Adrenal gland (tissue), 12 donors: Measurements from ENCODE around the gene PLEKHH1. TPM values are rescaled to one million over a fixed set of nuclear protein-coding genes. Genes with fewer than 3 reads are reported as not detected.
A peak's percentile ranks its signal among the peaks of the same experiment; 100 is the strongest.
"Not testable (repeated sequence)": the region's sequence is repeated elsewhere in the genome, so short reads cannot be mapped to it uniquely, and the experiment has no call there.

ENCODE experiments used
- DNase-seq, 7 donors: peaks; one replicate each; pipeline ENCODE4 v3.0.0-alpha.2; 2019 to 2020
- H3K27ac ChIP-seq, 5 donors: fragments of 200-600 bp; sonication (generic) in 4 of 5; 1 replicate in 3 of 5; 2 replicates in 2 of 5; pipeline versions ENCODE4 v1.5.1 to v1.8.0; 2016 to 2020; ENCODE audit warnings: mild to moderate bottlenecking in 1 of 5
- H3K27me3 ChIP-seq: fragments of 200-600 bp; 2 replicates; pipeline ENCODE4 v1.8.0; 2021
- H3K36me3 ChIP-seq, 2 donors: fragments of 200-600 bp; replicated peaks in 1 of 2; 1 replicate in 1 of 2; 2 replicates in 1 of 2; pipeline versions ENCODE4 v1.5.1 to v1.8.0; 2018 to 2022
- H3K4me1 ChIP-seq, 2 donors: fragments of 200-600 bp; replicated peaks in 1 of 2; 1 replicate in 1 of 2; 2 replicates in 1 of 2; pipeline versions ENCODE4 v1.5.1 to v1.8.0; 2018 to 2021
- H3K4me3 ChIP-seq, 4 donors: fragments of 200-600 bp; sonication (generic) in 3 of 4; one replicate each; pipeline ENCODE4 v1.5.1; 2016 to 2018
- H3K9me3 ChIP-seq, 3 donors: fragments of 200-600 bp; sonication (generic) in 1 of 3; replicated peaks in 1 of 3; 1 replicate in 2 of 3; 2 replicates in 1 of 3; pipeline versions ENCODE4 v1.5.1 to v1.8.0; 2016 to 2021
- POLR2A ChIP-seq, 2 donors: fragments of 450-650 bp; IDR thresholded peaks; one replicate each; pipeline ENCODE4 v1.6.1; 2017; ENCODE audit warnings: antibody characterized with exemption in 2 of 2, mild to moderate bottlenecking in 2 of 2, moderate library complexity in 1 of 2
- WGBS, 4 donors: extraction: QIAGEN DNeasy Blood & Tissue Kit in 2 of 4; methylation state at CpG; one replicate each; pipeline versions ENCODE4 v1.1.5 to v1.1.7; 2013 to 2017; 5-methylcytosine and 5-hydroxymethylcytosine counted together
- intact Hi-C, 2 donors: fragments of 100-400 bp; cut with DNase I; formaldehyde crosslinking; loops; one replicate each; pipeline versions ENCODE4 v1.14.1 to v1.15.0; 2022 to 2023
- polyA plus RNA-seq, 3 donors: library from polyadenylated mRNA; stranded (reverse); fragments of 200-250 nt in 2 of 3; fragments of 350-450 nt in 1 of 3; fragmentation: Illumina TruSeq in 1 of 3; extraction: RNeasy Lipid Tissue Mini Kit (QIAGEN cat#74804) in 1 of 3; gene quantifications; one replicate each; pipeline ENCODE4 v1.2.3, GENCODE V29; 2013 to 2014
- total RNA-seq, 9 donors: library from RNA; depleted of rRNA in 4 of 9; stranded (reverse); fragments of >200 nt in 4 of 9; fragments of 120-200 nt in 1 of 9; fragmentation: NEBNext Ultra II Directional in 1 of 9; extraction: Animal tissue kit (Norgen Biotek cat#: 25700) in 1 of 9; gene quantifications; one replicate each; pipeline versions ENCODE4 v1.1.0 to v1.2.4, GENCODE V29; 2013 to 2023
- TF ChIP-seq, protein P1 (sequence below), 6 experiments: fragments of 450-650 bp in 4 of 6; fragments of 200-600 bp in 2 of 6; sonication (generic) in 1 of 6; IDR thresholded peaks; 1 replicate in 5 of 6; 2 replicates in 1 of 6; pipeline versions ENCODE4 v1.5.1 to v1.8.0; 2016 to 2021; ENCODE audit warnings: antibody characterized with exemption in 6 of 6, mild to moderate bottlenecking in 2 of 6, moderate library complexity in 1 of 6
- donor health status: healthy with polysubstance abuse.
- donor health status: Bipolar disorder and iron deficiency.
- donor health status: DM: yes; HTN: yes; CAD: no.
- donor health status: DM: no; HTN: no; CAD: no.
- donor health status: DM: no; HTN: no; CAD: no.
- donor health status: DM: yes; HTN: yes; CAD: no.

PLEKHH1 gene
- total and polyA plus RNA-seq, 12 donors: 8.3 to 50.4 (median 20.2) TPM

DNA sequence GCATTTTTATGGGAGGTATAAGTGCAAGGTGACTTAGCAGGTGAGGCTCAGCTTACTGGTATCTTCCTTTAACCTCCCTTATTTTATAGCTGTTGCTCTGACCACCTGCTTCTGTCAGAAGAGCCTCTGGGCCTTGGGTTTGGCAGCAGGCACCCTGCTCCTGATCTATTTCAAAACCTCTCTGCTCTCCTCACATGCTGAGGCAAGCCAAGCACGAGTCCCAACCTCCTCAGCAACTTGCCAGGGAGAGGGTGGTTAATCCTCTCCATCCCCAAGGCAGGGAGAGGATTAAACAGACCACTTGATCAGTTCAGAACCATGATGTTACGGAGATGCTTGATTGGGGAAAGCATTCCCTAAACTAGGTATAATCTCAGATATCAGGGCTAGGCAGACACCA, 5.4 kb downstream of the PLEKHH1 start:
- H3K27me3 ChIP-seq: no peaks in the 10 kb centered on the region
- H3K9me3 ChIP-seq: no peaks in the 10 kb centered on the region
- H3K4me1 ChIP-seq: peaks cover 0 to 24% of the 10 kb centered on the region in 2 donors
- peak overlapping the region in 1 of 5 donors; percentile 5 for H3K27ac ChIP-seq
- DNase-seq: peak in 1 of 7 donors; percentile 26
- 63 to 79% (median 68%) methylated on average over 2 of the region's 2 CpGs for WGBS, 4 donors
- no peak overlapping the region for H3K4me3 ChIP-seq
- no peaks in the 10 kb centered on the region for H3K36me3 ChIP-seq
- TF ChIP-seq, protein P1, sequence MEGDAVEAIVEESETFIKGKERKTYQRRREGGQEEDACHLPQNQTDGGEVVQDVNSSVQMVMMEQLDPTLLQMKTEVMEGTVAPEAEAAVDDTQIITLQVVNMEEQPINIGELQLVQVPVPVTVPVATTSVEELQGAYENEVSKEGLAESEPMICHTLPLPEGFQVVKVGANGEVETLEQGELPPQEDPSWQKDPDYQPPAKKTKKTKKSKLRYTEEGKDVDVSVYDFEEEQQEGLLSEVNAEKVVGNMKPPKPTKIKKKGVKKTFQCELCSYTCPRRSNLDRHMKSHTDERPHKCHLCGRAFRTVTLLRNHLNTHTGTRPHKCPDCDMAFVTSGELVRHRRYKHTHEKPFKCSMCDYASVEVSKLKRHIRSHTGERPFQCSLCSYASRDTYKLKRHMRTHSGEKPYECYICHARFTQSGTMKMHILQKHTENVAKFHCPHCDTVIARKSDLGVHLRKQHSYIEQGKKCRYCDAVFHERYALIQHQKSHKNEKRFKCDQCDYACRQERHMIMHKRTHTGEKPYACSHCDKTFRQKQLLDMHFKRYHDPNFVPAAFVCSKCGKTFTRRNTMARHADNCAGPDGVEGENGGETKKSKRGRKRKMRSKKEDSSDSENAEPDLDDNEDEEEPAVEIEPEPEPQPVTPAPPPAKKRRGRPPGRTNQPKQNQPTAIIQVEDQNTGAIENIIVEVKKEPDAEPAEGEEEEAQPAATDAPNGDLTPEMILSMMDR (IDR thresholded peaks at IDR 0.05): no peak
- no peak for TF ChIP-seq POLR2A (IDR thresholded peaks at IDR 0.05)
- intact Hi-C loops: no loop called here

DNA sequence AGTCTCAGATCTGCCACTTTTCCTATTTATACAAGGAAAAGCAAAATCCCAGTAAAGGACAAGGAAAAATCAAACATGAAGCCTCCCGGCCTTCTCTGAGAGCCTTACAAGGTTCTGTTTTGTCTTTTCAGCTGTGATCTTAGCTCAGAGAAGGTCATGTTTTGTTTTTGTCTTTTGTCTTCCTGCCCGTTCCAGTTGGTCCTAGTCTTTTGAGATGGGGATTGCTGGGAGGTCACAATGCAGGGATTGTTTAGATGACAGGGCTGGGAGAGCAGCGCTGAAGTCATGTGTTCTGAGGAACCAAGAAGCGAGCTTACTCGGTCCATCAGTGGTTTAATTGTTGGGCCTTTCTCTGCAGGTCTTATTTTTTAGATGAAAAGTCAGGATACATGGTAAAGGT, 6.0 kb downstream of the PLEKHH1 start:
- Histone ChIP-seq H3K27ac (peak overlapping the region in 2 of 5 donors; percentile 0 to 5), H3K9me3 (no peaks in the 10 kb centered on the region), H3K36me3 (no peaks in the 10 kb centered on the region), H3K4me3 (no peak overlapping the region), H3K27me3 (no peaks in the 10 kb centered on the region), H3K4me1 (peaks cover 0 to 20% of the 10 kb centered on the region in 2 donors)
- 62 to 81% (median 72%) methylated on average over 5 of the region's 5 CpGs for WGBS, 4 donors
- TF ChIP-seq, protein P1 (IDR thresholded peaks at IDR 0.05): no peak
- no peak for TF ChIP-seq POLR2A (IDR thresholded peaks at IDR 0.05)
- intact Hi-C loops: no loop called here
- peak in 1 of 7 donors; percentile 17 for DNase-seq

DNA sequence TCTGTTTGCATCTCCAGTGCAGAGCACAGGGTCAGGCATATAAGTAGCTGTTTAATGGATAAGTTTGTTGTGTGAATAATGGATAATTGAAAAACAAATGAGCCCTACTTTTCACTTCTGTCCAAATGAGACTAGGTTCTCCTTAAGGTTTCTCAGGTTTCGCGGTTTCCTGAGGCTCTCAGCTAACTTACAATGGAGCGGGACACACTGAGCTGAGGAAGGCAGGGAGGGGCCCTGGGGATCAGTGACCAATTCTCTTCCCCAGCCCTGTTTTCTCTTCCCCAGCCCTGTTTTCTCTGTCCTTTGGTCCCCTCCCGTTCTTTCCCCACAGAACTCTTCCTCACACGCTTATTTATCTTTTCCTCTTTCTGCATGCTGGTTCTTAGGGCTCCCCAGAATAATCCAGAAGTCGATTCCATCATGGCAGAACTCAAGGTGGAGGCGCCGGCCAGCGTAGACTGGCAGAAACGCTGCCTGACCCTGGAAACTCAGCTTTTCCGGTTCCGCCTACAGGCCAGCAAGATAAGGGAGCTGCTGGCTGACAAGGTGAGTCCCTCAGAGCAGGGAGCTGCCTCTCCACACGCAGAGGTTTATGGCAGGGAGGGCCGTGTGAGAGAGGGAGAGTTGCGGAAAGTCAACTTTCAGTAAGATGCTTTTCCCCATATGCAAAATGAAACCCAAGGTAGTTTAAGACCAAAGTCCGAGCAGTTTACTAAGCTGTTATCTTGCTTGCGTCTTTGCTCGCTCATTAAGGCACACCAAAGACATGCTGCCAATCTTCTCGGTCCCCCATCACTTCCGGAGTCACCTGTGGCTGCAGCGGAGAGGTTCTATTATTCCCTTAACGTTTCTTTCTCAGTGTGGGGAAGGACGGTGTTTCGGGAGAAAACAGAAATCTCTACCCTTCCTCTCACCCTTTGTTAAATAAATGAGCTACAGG, 8.6 kb downstream of the PLEKHH1 start:
- peaks cover 0 to 19% of the 10 kb centered on the region in 2 donors for H3K4me1 ChIP-seq
- H3K27ac ChIP-seq: peak overlapping the region in 2 of 5 donors; percentile 61 to 62
- DNase-seq: peak; percentile 58 to 83 (median 74)
- WGBS, 4 donors: 32 to 36% (median 34%) methylated on average over 24 of the region's 24 CpGs
- no peaks in the 10 kb centered on the region for H3K27me3 ChIP-seq
- H3K9me3 ChIP-seq: no peaks in the 10 kb centered on the region
- TF ChIP-seq POLR2A (IDR thresholded peaks at IDR 0.05): peak in 1 of 2 donors; percentile 61
- TF ChIP-seq, protein P1 (IDR thresholded peaks at IDR 0.05): peak in 2 of 6 experiments; percentile 10 to 19
- no peaks in the 10 kb centered on the region for H3K36me3 ChIP-seq
- peak overlapping the region in 1 of 4 donors; percentile 42 for H3K4me3 ChIP-seq
- intact Hi-C loops: no loop called here

DNA sequence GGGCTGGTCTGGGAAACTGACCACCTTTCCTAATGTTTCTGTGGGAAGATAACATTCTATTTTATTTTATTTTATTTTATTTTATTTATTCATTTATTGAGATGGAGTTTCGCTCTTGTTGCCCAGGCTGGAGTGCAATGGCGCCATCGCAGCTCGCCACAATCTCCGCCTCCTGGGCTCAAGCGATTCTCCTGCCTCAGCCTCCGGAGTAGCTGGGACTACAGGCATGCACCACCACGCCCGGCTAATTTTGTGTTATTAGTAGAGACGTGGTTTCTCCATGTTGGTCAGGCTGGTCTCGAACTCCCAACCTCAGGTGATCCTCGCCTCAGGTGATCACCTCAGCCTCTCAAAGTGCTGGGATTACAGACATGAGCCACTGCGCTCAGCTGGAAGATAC, 9.5 kb downstream of the PLEKHH1 start:
- intact Hi-C loops: not testable (repeated sequence)

More for the DNA sequence above, 9.5 kb downstream of the PLEKHH1 start:
- H3K27ac ChIP-seq, H3K9me3 ChIP-seq, H3K27me3 ChIP-seq, H3K36me3 ChIP-seq, H3K4me3 ChIP-seq, DNase-seq: not testable (repeated sequence)
- H3K4me1 ChIP-seq: peaks cover 0 to 18% of the 10 kb centered on the region in 2 donors
- 83 to 97% (median 95%) methylated on average over 13 of the region's 13 CpGs for WGBS, 4 donors
